BE2C (cell line): ENCODE measurements around the gene MTHFD1.
"Not testable (repeated sequence)": the region's sequence is repeated elsewhere in the genome, so short reads cannot be mapped to it uniquely, and the experiment has no call there.

Experiments
- DNase-seq: peaks from one replicate; pipeline ENCODE4 v3.0.0-alpha.2; 2020
- H3K27me3 ChIP-seq: fragments of 250-450 bp; sonication (Bioruptor Pico); 2 replicates; pipeline ENCODE4 v1.5.1; 2020; ENCODE audit warnings: mild to moderate bottlenecking
- H3K36me3 ChIP-seq: fragments of 250-450 bp; sonication (Bioruptor Pico); 2 replicates; pipeline ENCODE4 v1.5.1; 2020; ENCODE audit warnings: mild to moderate bottlenecking
- H3K4me1 ChIP-seq: fragments of 250-450 bp; sonication (Bioruptor Pico); 2 replicates; pipeline ENCODE4 v1.5.1; 2020
- H3K4me3 ChIP-seq: 2 replicates; pipeline ENCODE4 v1.5.1; 2011; ENCODE audit warnings: low read depth, low read length
- H3K9me3 ChIP-seq: fragments of 250-450 bp; sonication (Bioruptor Pico); 2 replicates; pipeline ENCODE4 v1.5.1; 2020
- TF ChIP-seq, protein P1 (sequence below): IDR thresholded peaks from 2 replicates; pipeline ENCODE4 v1.5.1; 2012; ENCODE audit warnings: mild to moderate bottlenecking, low read depth, low read length

Gene MTHFD1

GRCh38 chr14:64363265-64363846 lies 24.8 kb upstream of the MTHFD1 start:
- DNase-seq, result no peak
- Histone ChIP-seq H3K4me3 (no peak overlapping the region), H3K27me3 (no peaks in the 10 kb centered on the region), H3K9me3 (no peaks in the 10 kb centered on the region), H3K4me1 (no peaks in the 10 kb centered on the region), H3K36me3 (no peaks in the 10 kb centered on the region)
- TF ChIP-seq, protein P1, sequence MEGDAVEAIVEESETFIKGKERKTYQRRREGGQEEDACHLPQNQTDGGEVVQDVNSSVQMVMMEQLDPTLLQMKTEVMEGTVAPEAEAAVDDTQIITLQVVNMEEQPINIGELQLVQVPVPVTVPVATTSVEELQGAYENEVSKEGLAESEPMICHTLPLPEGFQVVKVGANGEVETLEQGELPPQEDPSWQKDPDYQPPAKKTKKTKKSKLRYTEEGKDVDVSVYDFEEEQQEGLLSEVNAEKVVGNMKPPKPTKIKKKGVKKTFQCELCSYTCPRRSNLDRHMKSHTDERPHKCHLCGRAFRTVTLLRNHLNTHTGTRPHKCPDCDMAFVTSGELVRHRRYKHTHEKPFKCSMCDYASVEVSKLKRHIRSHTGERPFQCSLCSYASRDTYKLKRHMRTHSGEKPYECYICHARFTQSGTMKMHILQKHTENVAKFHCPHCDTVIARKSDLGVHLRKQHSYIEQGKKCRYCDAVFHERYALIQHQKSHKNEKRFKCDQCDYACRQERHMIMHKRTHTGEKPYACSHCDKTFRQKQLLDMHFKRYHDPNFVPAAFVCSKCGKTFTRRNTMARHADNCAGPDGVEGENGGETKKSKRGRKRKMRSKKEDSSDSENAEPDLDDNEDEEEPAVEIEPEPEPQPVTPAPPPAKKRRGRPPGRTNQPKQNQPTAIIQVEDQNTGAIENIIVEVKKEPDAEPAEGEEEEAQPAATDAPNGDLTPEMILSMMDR, result no peak

DNA sequence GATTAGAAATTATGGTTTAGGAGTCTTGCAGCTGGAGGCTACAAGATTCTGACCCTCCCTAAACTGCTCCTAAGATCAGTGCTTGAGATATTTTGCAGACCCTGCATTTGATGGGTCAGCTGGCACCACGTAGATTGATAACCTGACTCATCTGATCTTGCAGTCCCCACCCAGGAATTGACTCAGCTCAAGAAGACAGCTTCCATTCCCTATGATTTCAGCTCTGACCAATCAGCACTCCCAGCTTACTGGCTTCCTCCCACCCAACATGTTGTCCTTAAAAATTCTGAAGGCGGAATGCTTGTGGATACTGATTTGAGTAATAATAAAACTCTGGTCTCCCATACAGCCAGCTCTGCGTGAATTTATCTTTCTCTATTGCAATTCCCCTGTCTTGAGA lies 23.2 kb upstream of the MTHFD1 start:
- H3K4me3 ChIP-seq, result no peak overlapping the region
- DNase-seq, result no peak
- H3K9me3 ChIP-seq, result no peaks in the 10 kb centered on the region

GRCh38 chr14:64365358-64365889 lies 22.7 kb upstream of the MTHFD1 start:
- not testable (repeated sequence) for H3K36me3 ChIP-seq, H3K4me1 ChIP-seq, H3K27me3 ChIP-seq, H3K4me3 ChIP-seq, DNase-seq, H3K9me3 ChIP-seq

More for the DNA sequence above, 23.2 kb upstream of the MTHFD1 start:
- no peaks in the 10 kb centered on the region for H3K4me1 ChIP-seq
- TF ChIP-seq, protein P1, result no peak
- H3K27me3 ChIP-seq, result no peaks in the 10 kb centered on the region
- no peaks in the 10 kb centered on the region for H3K36me3 ChIP-seq

DNA sequence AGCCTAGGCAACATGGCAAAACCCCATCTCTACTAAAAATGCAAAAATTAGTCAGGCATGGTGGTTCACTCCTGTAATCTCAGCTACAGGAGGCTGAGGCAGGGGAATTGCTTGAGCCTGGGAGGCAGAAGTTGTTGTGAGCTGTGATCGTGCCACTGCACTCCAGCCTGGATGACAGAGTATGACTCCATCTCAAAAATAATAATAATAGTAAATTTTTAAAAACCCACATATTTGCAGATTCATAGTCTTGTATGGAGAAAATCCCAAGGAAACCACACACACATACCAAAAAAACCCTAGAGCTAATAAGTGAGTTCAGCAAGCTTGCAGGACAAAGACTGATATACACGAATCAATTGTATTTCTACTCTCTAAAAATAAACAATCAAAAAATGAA lies 19.0 kb upstream of the MTHFD1 start:
- Histone ChIP-seq H3K27me3 (no peaks in the 10 kb centered on the region), H3K4me3 (no peak overlapping the region), H3K36me3 (no peaks in the 10 kb centered on the region), H3K4me1 (no peaks in the 10 kb centered on the region), H3K9me3 (no peaks in the 10 kb centered on the region)
- no peak for DNase-seq
- TF ChIP-seq, protein P1, result no peak

DNA sequence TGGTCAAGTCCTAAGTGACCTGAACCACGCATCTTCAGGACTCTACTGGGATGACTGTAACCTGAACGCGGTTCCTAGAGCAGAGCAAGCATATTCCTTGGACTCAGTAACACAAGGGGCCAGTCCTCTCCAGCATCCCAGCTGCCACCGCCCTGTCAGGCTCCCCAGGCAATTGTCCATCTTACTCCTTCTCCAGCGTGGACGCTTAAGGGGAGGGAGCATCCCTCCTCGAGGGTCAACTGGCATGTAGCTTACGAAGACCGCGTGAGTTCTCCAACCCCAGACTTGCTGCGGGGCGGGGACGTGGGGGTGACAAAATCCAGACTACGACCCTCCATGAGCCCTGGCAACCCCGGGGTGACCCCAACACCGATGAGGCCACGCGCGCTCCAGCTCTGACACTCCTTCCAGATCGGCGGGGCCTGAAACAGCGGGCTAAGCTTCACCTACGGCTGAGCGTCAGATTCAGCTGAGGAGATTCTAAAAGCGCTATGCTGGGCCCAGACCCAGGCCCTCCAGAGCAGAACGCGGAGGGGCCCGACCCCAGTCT lies 846 bp upstream of the MTHFD1 start:
- Histone ChIP-seq H3K4me1 (no peaks in the 10 kb centered on the region), H3K4me3 (peak overlapping the region; percentile 87), H3K27me3 (no peaks in the 10 kb centered on the region), H3K9me3 (no peaks in the 10 kb centered on the region), H3K36me3 (peaks cover 19% of the 10 kb centered on the region)
- DNase-seq, result no peak
- TF ChIP-seq, protein P1, result no peak

- H3K4me3 ChIP-seq, result peak overlapping the region; percentile 87
- H3K4me1 ChIP-seq, result no peaks in the 10 kb centered on the region; the same call in 1 of the 2 replicates
- H3K9me3 ChIP-seq, result no peaks in the 10 kb centered on the region
- TF ChIP-seq, protein P1, result no peak
- DNase-seq, result peak; percentile 31
- no peaks in the 10 kb centered on the region for H3K27me3 ChIP-seq
- peaks cover 29% of the 10 kb centered on the region for H3K36me3 ChIP-seq
Observed at GRCh38 chr14:64388533-64389285, 556 bp downstream of the MTHFD1 start.
